Tibial nerve (tissue), 4 donors: ENCODE data around the gene NEDD4L.
"Not testable (repeated sequence)": the region's sequence is repeated elsewhere in the genome, so short reads cannot be mapped to it uniquely, and the experiment has no call there.

ENCODE experiments used
- CTCF ChIP-seq, 5 experiments: fragments of 200-600 bp in 3 of 5; fragments of 450-650 bp in 2 of 5; sonication (generic) in 3 of 5; IDR thresholded peaks; one replicate each; pipeline ENCODE4 v1.5.1; 2016 to 2019; ENCODE audit warnings: antibody characterized with exemption in 5 of 5, mild to moderate bottlenecking in 3 of 5, moderate library complexity in 2 of 5
- EP300 ChIP-seq, 2 donors: sonication (generic); formaldehyde crosslinking; IDR thresholded peaks; one replicate each; pipeline ENCODE4 v1.6.1; 2017; ENCODE audit warnings: antibody characterized with exemption in 2 of 2, mild to moderate bottlenecking in 1 of 2
- POLR2A ChIP-seq, 2 donors: fragments of 450-650 bp; IDR thresholded peaks; one replicate each; pipeline ENCODE4 v1.6.1; 2017; ENCODE audit warnings: antibody characterized with exemption in 2 of 2, mild to moderate bottlenecking in 2 of 2, moderate library complexity in 2 of 2

- not testable (repeated sequence) for TF ChIP-seq CTCF, POLR2A, EP300 (IDR thresholded peaks at IDR 0.05)
Observed at GRCh38 chr18:57996894-57997293, 47.1 kb upstream of the NEDD4L start.
